GM18861 (cell line): Measurements from ENCODE around the gene OVAAL.
A peak's percentile ranks its signal among the peaks of the same experiment; 100 is the strongest.

ENCODE experiments used
- ATAC-seq: cut with Tn5 transposase; IDR thresholded peaks from one replicate; pipeline ENCODE4 v1.9.1; 2021; ENCODE audit not compliant: unreplicated experiment

OVAAL gene

DNA sequence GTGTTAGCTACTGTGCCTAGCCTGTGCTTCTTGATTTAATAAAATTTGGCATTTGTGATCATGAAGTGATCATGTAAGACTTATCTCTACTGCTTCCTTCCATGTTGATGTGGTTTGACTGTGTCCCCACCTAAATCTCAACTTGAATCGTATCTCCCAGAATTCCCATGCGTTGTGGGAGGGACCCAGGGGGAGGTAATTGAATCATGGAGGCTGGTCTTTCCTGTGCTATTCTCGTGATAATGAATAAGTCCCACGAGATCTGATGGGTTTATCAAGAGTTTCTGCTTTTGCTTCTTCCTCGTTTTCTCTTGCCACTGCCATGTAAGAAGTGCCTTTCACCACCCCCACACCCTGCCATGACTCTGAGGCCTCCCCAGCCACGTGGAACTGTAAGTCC lies at the start of gene OVAAL:
Gene OVAAL (plus strand): TSS at position 301 of the 400 bp plus-strand sequence.
- no peak for ATAC-seq

DNA sequence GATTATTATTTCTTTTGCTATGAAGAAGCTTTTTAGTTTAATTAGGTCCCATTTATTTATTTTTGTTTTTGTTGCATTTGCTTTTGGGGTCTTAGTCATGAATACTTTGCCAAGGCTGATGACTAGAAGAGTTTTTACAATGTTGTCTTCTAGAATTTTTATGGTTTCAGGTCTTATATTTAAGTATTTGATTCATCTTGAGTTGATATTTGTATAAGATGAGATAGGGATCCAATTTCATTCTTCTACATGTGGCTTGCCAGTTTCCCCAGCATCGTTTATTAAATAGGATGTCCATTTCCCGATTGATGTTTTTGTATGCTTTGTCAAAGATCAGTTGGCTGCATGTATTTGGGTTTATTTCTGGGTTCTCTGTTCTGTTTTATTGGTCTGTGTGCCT lies 47.9 kb upstream of the OVAAL start:
- no peak for ATAC-seq

DNA sequence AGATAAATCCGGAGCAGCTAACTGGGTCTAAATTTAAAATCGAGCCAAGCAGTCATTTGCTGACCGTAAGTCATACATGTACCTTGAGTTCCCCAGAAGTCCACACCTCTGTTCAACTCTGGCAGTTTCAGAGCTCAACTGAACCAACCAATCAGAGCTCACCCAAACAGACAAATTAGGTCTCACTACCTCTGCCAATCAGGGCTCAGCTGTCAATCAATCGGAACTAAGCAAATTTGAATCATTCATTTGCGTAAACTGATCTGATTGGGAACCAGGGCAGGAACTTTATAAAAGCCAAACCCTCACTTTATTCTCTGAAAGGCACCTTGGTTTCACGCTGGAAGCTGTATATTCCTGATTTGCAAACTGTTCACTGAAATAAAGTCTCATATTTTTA lies 45.2 kb upstream of the OVAAL start:
- no peak for ATAC-seq

DNA sequence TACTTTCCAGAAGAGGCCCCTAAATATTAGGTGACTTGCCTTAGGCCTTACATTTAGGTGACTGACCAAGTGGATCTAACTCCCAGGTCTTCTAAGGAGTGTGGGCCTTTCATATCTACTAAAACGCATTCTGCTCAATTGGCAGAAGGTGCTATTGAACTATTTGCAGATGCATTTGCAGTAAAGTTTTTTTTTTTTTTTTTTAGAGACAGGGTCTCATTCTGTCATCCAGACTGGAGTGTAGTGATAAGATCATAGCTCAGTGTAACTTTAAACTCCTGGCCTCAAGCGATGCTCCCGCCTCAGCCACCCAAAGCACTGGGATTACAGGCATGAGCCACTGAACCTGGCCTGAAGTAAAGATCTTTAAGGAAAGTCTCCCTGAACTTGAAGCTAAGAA lies 43.4 kb upstream of the OVAAL start:
- ATAC-seq, result no peak

DNA sequence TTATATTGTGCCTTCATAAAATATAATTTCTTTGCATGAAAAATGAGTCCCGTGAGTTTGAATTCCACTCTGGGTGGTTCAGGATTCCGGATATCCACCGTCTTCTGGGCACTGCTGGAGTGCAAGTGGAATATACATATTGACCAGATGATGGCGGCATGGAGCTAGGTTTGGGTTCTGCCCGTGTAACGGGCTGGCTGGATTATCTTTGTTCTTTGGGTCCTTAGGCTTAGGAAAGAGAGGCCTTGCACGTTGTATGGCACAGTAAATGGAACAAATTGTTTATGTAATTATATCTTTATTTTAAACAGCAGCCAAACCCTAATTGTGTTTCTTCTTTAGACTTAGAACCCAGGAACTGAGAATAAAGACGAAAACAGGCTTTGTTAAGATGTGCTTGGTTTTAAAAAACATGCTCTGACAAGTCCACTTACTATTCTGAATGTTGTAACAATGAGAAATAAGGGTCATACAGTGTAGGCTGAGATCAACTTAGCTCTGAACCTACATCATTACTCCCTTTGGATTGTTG lies 42.8 kb upstream of the OVAAL start:
- peak; percentile 94 for ATAC-seq

DNA sequence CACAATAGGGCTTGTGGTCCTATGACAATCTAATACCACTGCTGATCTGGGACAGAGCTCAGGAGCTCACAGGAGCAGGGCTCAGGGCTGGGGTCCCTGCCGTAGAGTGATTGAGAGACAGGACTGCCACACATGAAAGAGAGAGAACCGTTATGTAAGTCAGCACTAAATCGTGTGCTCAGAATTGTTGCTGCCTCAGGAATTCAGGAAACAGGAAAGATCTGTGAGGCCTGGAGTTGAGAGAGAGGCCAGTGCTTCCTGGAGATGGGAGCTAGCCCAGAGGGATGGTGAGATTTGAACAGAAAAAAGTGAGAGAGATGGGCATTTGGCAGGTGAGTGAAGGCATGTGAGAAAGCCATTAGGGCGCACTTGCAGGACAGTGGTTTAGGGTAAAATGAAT lies 38.9 kb upstream of the OVAAL start:
- ATAC-seq, result no peak

DNA sequence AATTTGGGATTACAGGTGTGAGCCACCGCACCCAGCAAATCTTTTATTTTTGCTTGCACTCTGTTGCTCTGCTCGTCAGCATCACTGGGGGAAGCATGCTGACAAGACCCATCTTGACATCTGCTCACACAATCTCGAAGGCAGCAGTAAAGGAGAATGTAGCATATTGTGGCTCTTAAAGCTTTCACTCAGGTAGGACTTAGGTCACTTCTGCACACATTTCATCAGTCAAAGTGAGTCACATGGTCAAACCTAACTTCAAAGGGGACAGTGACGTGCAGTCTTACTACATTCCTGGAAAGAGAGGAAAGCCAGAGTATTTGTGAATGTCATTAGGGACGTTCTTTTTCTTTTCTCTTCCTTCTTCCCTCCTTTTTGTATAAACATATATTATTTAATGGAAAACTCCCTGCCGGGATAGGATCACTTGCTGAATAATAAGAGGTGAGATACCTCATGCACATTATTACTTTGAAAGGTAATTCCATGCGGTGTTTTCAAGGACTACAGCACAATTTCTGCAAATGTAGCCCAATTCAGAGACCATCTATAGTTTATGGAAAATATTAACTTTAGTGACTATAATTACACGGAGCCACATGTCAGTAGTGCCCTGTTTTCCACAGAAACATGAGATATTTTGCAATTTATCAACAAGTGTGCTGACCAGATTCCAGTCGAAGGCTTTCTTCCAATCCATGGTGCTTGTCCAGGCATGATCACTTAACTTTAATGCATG lies 37.1 kb upstream of the OVAAL start:
- no peak for ATAC-seq

DNA sequence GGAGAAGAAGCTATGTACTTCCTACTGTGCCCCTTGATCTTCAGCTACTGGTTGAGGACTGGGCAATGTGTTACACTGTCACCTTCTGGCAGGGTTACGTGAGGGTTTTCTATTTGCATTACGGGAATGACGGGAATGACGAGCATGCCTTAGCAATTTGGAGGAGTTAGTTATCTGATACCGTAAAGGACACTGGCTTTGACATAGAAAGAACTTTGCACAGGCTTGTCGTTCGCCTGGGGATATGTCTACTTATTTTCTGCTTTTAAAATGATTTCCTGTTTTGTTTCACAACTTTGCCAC lies 36.6 kb upstream of the OVAAL start:
- no peak for ATAC-seq

DNA sequence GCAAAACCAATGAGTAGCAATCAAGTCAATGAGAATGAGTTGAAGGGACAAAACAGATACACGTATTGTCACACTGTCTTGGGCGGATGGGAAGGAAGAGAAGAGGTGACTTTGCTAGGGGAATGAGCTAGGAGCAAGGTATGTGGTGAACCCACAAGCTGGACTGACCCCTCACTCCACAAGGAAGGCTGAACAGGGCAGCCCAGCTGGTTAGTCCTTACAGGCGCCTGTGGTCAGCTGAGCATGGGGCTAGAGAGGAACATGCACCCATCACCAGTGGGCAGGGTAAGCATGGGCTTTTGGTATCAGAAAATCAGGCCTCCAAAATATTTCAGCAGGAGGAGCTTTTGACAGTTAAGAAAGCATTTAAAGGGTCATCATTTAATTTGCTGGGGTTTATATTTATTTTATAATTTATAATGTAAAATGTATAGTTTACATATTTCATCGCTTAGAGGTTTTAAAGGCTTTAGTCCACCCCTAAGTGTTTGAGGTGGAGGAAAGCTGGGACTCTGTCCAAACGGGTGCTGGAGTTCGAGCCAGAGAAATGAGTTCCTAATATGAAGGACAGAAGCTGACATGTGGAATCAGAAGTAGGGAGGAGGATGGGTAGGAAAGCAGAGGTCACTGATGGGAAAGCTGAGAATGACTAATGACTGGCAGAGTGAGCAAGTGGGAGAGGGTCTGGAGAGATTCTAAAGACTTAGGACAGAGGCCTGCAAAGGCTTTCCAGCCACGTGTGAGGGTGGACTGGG lies 34.4 kb upstream of the OVAAL start:
- no peak for ATAC-seq

DNA sequence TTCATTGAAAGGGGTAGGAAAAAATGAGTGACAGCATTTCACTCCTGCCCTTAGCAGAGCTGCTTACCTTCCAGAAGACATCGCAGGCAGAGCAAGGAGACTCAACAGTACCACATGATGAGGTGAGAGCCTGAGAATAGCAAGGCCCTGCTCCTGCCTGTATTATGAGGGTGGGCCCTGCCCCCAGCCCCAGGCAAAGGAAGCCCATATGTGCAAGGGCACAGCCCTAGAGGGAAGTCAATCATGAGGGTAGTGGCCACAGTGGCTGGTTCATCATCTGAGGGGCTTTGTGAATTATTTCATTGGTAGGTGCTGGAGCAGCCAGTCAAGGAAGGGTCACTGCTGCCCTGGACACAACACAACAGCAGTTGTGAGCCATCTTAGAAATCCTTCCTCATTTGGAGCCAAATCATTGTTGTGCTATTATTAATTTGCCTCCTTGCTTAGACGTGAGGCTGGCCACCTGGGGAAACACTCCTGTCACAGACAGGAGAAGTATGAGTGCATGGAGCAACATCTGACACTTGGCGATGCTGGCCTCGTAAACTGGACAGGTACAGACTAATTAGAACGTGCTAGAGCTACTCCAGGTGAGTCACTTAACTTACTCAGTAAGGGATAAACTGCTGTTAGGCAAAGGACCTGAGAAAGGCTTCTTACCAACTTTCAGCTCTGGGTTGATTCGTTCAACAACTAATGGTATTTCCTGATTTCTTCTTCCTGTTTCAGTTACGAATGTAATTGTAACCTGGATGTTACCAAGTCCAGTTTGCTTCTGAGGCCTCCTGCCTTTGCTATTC lies 33.6 kb upstream of the OVAAL start:
- no peak for ATAC-seq

DNA sequence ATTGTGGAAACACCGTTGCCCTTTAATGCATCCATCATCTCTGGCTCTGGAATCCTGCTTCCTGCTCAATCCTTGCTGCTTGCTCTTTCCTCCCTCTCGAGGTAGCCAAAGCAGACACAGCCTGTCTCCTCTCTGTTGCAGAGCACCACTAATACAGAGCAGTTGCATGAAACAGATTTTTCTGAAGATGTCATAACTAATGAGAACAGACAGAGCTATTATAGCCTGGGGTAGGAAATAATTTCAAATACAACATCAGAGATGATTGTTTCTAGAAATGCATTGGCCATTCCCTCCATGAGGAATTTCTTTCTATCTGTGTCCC lies 33.1 kb upstream of the OVAAL start:
- ATAC-seq, result no peak

DNA sequence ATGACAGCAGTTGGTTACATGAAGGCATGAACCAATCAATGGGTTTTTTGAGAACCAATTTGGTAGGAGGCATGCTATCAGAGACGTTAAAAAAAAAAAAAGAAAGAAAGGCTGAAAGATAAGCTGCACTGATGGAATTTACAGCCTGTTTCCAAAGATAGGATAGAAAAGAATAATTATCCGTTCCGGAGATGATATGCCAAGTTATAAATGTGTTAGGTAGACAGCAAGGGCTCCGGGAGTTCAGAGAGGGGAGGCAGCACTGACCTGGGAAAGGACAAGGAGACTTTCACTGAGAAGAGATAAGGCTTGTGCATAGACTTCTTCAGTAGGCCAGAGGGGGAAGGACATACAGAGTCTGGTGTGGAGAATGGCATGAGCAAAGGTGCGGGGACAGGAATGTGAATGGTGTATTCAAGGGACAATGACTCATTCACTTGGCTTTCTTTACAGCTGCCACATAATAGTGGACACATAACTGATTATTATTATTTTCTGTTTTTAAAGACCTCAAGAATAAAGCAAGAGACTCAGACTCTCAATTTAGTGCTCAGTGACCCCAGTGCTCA lies 31.6 kb upstream of the OVAAL start:
- no peak for ATAC-seq

DNA sequence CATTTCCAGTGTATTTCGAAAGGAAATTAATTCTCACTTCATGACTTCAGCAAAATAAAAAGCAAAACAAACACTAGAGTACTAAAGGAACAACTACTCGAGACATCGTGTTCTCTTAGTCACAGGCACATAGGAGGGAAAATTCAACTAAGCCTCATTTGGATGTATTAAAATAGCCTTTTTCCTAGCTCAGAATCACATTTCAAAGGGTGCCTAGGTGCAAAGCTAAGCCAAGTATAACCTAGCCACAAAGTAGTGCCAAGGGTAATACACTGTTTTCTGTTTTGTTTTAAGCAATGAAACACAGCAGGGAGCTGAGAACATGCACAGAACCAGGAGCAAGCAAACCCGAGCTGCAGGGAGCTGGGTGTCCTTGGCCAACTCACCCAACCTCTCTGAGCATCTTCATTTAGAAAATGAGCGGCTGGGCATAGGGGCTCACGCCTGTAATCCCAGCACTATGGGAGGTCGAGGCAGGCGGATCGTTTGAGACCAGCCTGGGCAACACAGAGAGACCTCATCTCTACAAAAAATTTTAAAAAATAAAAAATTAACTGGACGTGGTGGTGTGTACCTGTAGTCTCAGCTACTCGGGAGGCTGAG lies 29.8 kb upstream of the OVAAL start:
- no peak for ATAC-seq

DNA sequence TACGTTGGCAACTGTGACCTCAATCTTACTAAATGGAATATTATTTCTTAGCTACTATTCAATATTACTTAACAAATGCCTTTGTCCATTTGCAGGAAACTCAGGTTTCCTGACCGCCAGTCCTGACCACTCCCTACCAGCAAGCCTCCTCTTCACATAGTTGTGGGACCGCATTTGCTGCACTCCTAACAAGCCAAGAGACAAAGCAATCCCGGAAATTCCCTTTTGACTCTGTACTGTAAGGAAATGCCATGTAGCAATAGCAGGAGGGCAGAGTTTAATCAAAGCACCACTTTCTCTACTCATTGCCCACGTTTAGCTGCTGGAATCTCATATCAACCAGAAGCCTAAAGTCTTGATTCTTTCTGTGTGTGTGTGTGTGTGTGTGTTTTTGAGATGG lies 28.3 kb upstream of the OVAAL start:
- no peak for ATAC-seq

DNA sequence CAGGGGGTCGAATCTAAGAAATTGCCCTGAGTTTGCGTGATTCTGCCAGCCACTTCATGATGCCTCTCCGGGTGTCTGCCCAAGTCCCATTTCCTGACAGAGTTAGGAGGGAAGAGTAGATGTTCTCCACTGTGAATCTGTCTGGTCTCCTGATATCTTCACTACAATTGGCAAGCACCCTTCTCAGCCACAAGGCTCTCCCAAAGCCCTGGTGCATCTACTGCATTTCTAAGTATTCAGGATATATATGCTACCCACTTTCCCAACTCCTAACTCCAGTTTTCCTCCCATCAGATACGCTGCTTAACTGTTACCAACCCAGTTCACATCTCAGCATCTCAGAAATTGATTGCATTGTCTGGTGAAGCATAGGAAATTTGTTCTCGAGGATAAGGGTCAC lies 25.9 kb upstream of the OVAAL start:
- no peak for ATAC-seq

DNA sequence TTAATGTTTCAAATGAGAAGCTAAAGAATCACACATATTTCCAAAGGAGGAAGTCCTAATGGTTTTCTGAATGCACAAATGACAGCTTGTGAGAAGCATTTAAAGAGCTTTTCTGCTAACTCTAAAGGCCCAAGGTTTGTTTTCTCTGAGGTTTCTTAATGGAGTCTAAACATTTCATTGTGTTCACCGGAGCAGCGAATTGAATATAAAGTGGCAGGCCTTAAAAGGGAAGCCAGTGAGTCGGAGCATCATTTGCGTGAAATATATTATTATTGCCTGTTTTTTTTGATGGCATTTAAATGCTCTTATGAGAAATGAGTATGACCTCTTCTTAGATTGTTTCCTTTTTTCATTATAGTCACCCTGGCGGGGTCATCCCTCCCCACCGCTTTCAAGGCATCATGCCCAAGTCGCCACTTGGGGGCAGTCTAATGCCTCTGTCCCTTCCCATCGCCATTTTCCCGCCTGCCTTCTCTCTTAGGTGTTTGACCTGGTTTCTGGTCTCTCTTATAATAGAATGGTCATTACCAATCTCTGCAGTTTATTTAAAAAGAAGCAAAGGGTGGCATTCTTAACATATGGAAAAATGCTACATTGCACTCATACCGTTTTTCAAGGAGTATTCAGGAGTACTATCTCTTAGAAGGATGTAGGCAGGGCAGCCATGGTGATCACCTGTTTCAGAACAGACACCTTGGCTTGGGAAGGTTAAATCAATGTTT lies 25.3 kb upstream of the OVAAL start:
- ATAC-seq, result no peak

DNA sequence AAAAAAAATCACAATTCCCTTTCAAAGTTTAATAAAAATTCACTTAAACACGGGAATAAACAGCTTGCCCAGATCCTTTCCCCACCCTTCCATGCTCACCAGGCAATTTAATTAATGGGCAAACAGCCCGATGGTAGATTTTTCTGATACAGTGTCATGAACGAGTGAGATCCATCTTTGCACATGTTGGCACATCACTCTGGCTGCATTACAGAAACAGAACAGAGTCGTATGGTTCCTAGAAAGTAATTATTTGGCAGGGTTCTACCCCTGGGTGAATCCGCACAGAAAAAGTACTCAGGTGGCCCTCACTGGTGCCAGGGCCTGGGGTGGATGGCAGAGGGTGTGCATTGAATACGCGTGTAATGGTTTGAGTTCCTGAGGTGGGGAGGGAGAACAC lies 24.6 kb upstream of the OVAAL start:
- no peak for ATAC-seq

DNA sequence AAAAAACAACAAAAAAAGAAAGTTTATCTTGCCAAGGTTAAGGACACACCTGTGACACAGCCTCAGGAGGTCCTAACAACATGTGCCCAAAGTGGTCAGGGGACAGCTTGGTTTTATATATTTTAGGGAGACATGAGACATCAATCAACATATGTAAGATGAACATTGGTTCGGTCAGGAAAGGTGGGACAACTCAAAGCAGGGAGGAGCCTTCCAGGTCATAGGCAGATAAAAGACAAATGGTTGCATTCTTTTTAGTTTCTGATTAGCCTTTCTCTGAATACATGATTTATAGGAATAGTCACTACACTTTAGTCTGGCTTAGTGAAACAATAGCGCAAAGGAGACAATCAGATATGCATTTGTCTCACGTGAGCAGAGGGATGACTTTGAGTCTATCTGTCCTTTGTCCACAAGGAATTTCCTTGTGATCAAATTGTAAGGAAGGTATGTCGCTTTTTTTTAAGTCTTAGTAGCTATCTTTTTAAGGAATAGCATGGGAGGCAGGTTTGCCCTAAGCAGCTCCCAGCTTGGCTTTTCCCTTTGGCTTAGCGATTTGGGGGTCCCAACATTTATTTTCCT lies 23.3 kb upstream of the OVAAL start:
- no peak for ATAC-seq

DNA sequence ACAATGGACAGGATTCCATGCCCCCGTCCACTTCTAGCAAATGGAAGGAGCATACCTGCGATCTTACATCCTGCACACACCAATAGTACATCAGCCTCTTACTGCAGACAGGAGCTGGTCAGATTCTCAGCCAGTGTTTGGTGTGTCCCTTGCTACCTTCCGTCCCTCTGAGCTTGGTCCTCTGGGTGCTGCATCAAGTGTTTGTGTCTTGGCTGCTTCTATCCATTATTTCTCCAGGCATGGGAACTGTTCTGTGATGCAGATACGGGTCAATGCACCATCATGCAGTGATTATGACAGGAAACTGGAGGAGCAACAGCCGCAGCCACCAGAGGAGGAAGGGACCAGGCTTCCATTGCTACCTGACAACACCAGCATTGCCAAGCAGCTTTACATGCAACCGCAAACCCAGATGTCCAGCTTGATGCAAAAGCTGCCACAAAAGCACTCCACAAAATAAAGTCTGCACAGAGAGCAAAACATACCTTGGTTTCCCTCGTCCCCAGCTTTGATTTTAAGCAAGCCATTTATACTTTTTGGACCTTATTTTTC lies 21.9 kb upstream of the OVAAL start:
- no peak for ATAC-seq

DNA sequence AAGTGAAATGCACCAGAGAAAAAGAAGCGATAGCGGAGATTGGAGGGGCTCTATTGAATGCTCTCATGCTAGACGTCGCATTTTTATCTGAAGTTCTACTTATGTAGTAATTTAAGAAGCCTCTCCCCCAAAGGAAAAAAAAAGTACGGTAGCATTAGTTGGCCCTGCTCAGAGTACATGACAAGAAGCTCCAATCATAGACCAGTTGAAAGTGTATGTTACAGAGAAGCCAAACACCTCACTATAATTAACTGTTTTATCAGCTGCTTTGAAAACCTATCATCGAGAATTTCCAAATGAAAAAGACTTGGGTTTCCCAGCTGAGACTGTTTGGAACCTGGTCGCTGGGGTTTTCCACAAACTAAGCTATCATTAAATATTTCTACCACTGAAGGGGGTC lies 19.6 kb upstream of the OVAAL start:
- no peak for ATAC-seq
